ENCODE results near the gene NCAPG2. TPM values are rescaled to one million over a fixed set of nuclear protein-coding genes. Genes with fewer than 3 reads are reported as not detected.

NCAPG2 gene
- total RNA-seq, 1 experiment from 2014 or later: 27.4 TPM

- ChIA-PET CTCF (no interaction called here), POLR2A (interaction anchor here (0.8 kb wide), 1 partner anchor 10 kb away, joined by 3 read pairs; no protein-coding TSS in a partner anchor)
- no TSS peak for BruUV-seq (replicated peaks)
- TF ChIP-seq, protein P1, sequence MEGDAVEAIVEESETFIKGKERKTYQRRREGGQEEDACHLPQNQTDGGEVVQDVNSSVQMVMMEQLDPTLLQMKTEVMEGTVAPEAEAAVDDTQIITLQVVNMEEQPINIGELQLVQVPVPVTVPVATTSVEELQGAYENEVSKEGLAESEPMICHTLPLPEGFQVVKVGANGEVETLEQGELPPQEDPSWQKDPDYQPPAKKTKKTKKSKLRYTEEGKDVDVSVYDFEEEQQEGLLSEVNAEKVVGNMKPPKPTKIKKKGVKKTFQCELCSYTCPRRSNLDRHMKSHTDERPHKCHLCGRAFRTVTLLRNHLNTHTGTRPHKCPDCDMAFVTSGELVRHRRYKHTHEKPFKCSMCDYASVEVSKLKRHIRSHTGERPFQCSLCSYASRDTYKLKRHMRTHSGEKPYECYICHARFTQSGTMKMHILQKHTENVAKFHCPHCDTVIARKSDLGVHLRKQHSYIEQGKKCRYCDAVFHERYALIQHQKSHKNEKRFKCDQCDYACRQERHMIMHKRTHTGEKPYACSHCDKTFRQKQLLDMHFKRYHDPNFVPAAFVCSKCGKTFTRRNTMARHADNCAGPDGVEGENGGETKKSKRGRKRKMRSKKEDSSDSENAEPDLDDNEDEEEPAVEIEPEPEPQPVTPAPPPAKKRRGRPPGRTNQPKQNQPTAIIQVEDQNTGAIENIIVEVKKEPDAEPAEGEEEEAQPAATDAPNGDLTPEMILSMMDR (IDR thresholded peaks at IDR 0.05; ENCODE audit: unreplicated experiment): no peak
- no peaks in the 10 kb centered on the region for H3K9me3 Mint-ChIP-seq (ENCODE audit: unreplicated experiment)
- H3K27ac Mint-ChIP-seq (ENCODE audit: low read depth, unreplicated experiment): no peak overlapping the region
- no peak for DNase-seq (ENCODE audit: unreplicated experiment)
- no peaks in the 10 kb centered on the region for H3K27me3 Mint-ChIP-seq (ENCODE audit: insufficient read depth, unreplicated experiment)
- H3K4me1 Mint-ChIP-seq (ENCODE audit: insufficient read depth, unreplicated experiment): no peaks in the 10 kb centered on the region
- no peak overlapping the region for H3K4me3 Mint-ChIP-seq (ENCODE audit: unreplicated experiment)
- H3K36me3 Mint-ChIP-seq (ENCODE audit: insufficient read depth, unreplicated experiment): peaks cover 6% of the 10 kb centered on the region
- intact Hi-C loops (cut with micrococcal nuclease): no loop called here
Measured at GRCh38 chr7:158612546-158612945, 92.1 kb downstream of the NCAPG2 start.

- BruUV-seq (replicated peaks): no TSS peak
Measured at GRCh38 chr7:158611541-158611940, 93.1 kb downstream of the NCAPG2 start.

GRCh38 chr7:158609313-158609974, 95.2 kb downstream of the NCAPG2 start:
- POLR2A ChIA-PET: interaction anchor here (1.2 kb wide), 1 partner anchor 36 kb away, joined by 3 read pairs; no protein-coding TSS in a partner anchor
- Mint-ChIP-seq H3K4me3 (ENCODE audit: unreplicated experiment) (no peak overlapping the region), H3K27ac (ENCODE audit: low read depth, unreplicated experiment) (no peak overlapping the region), H3K27me3 (ENCODE audit: insufficient read depth, unreplicated experiment) (no peaks in the 10 kb centered on the region), H3K36me3 (ENCODE audit: insufficient read depth, unreplicated experiment) (peaks cover 13% of the 10 kb centered on the region), H3K9me3 (ENCODE audit: unreplicated experiment) (no peaks in the 10 kb centered on the region), H3K4me1 (ENCODE audit: insufficient read depth, unreplicated experiment) (no peaks in the 10 kb centered on the region)
- CTCF ChIA-PET: no interaction called here
- BruUV-seq (replicated peaks): no TSS peak
- intact Hi-C loops (cut with micrococcal nuclease): no loop called here
- TF ChIP-seq, protein P1 (IDR thresholded peaks at IDR 0.05; ENCODE audit: unreplicated experiment): no peak
- DNase-seq (ENCODE audit: unreplicated experiment): no peak

More at GRCh38 chr7:158611541-158611940, 93.1 kb downstream of the NCAPG2 start:
- ChIA-PET POLR2A (interaction anchor here (0.7 kb wide), 1 partner anchor 237 kb away, joined by 4 read pairs; no protein-coding TSS in a partner anchor), CTCF (interaction anchor here (0.9 kb wide), 1 partner anchor 181 kb away, joined by 3 read pairs; no protein-coding TSS in a partner anchor)
- Mint-ChIP-seq H3K36me3 (ENCODE audit: insufficient read depth, unreplicated experiment) (peaks cover 12% of the 10 kb centered on the region), H3K9me3 (ENCODE audit: unreplicated experiment) (no peaks in the 10 kb centered on the region), H3K27ac (ENCODE audit: low read depth, unreplicated experiment) (no peak overlapping the region), H3K4me1 (ENCODE audit: insufficient read depth, unreplicated experiment) (no peaks in the 10 kb centered on the region), H3K27me3 (ENCODE audit: insufficient read depth, unreplicated experiment) (no peaks in the 10 kb centered on the region), H3K4me3 (ENCODE audit: unreplicated experiment) (no peak overlapping the region)
- no peak for DNase-seq (ENCODE audit: unreplicated experiment)
- intact Hi-C loops (cut with micrococcal nuclease): no loop called here
- TF ChIP-seq, protein P1 (IDR thresholded peaks at IDR 0.05; ENCODE audit: unreplicated experiment): no peak

DNA sequence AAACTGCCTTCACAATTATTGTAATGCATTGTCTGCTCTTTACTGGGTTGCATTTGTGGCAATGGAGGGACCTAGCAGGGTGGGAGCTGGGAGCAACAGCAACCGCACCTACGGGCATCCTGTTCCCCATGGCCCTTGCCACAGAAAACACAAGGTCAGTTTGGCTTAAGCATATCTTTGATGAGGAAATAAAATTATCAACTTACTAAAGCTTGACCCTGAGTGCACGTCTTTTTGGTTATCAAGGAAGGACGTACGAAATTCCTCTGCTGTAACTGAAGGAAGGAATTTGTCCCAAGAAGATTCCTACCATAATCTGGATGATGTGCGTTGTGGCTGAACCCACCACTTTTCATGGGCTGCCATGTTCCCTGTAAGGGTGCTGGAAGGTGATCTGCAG, 97.0 kb downstream of the NCAPG2 start:
- CTCF ChIA-PET: no interaction called here
- no peak overlapping the region for H3K27ac Mint-ChIP-seq (ENCODE audit: low read depth, unreplicated experiment)
- DNase-seq (ENCODE audit: unreplicated experiment): no peak
- TF ChIP-seq, protein P1 (IDR thresholded peaks at IDR 0.05; ENCODE audit: unreplicated experiment): no peak
- no peaks in the 10 kb centered on the region for H3K4me1 Mint-ChIP-seq (ENCODE audit: insufficient read depth, unreplicated experiment)
- no peak overlapping the region for H3K4me3 Mint-ChIP-seq (ENCODE audit: unreplicated experiment)
- peaks cover 13% of the 10 kb centered on the region for H3K36me3 Mint-ChIP-seq (ENCODE audit: insufficient read depth, unreplicated experiment)
- H3K27me3 Mint-ChIP-seq (ENCODE audit: insufficient read depth, unreplicated experiment): no peaks in the 10 kb centered on the region
- BruUV-seq (replicated peaks): no TSS peak
- no peaks in the 10 kb centered on the region for H3K9me3 Mint-ChIP-seq (ENCODE audit: unreplicated experiment)
- POLR2A ChIA-PET: no interaction called here
- intact Hi-C loops (cut with micrococcal nuclease): no loop called here

Measured in MCF 10A (cell line).